Immature natural killer cell (primary cell): Measurements from ENCODE around the gene P2RX3. TPM values are rescaled to one million over a fixed set of nuclear protein-coding genes. Genes with fewer than 3 reads are reported as not detected.

ENCODE experiments used
- DNase-seq, 3 donors: peaks; one replicate each; pipeline ENCODE4 v3.0.0; 2022; ENCODE audit warnings: mixed read lengths in 1 of 3
- H3K27ac Mint-ChIP-seq, 6 donors: one replicate each; pipeline ENCODE4 v1.8.0; 2020; ENCODE audit warnings: mixed read lengths in 6 of 6, mild to moderate bottlenecking in 5 of 6, inconsistent platforms in 4 of 6, moderate library complexity in 3 of 6
- H3K27me3 Mint-ChIP-seq, 3 donors: one replicate each; pipeline ENCODE4 v1.8.0; 2020 to 2021; ENCODE audit warnings: low read depth in 3 of 3, mild to moderate bottlenecking in 3 of 3, mixed read lengths in 3 of 3, moderate library complexity in 3 of 3, inconsistent platforms in 1 of 3
- H3K36me3 Mint-ChIP-seq, 3 donors: one replicate each; pipeline ENCODE4 v1.8.0; 2020; ENCODE audit warnings: mixed read lengths in 3 of 3, inconsistent platforms in 2 of 3, mild to moderate bottlenecking in 2 of 3
- H3K4me1 Mint-ChIP-seq, 2 donors: one replicate each; pipeline ENCODE4 v1.8.0; 2020; ENCODE audit warnings: inconsistent platforms in 2 of 2, mild to moderate bottlenecking in 2 of 2, mixed read lengths in 2 of 2, moderate library complexity in 1 of 2
- H3K4me3 Mint-ChIP-seq, 5 donors: one replicate each; pipeline ENCODE4 v1.8.0; 2020; ENCODE audit warnings: mild to moderate bottlenecking in 5 of 5, mixed read lengths in 5 of 5, inconsistent platforms in 3 of 5, moderate library complexity in 3 of 5
- H3K9me3 Mint-ChIP-seq, 6 donors: one replicate each; pipeline ENCODE4 v1.8.0; 2020; ENCODE audit warnings: mild to moderate bottlenecking in 6 of 6, mixed read lengths in 6 of 6, inconsistent platforms in 4 of 6, moderate library complexity in 3 of 6
- polyA plus RNA-seq, 3 donors: library from polyadenylated mRNA; unstranded; fragments of 300-500 nt; fragmentation: Illumina TruSeq; gene quantifications; one replicate each; pipeline ENCODE4 v1.2.3, GENCODE V29; 2021

P2RX3 gene
- polyA plus RNA-seq, 3 donors from 2014 or later = not detected

DNA sequence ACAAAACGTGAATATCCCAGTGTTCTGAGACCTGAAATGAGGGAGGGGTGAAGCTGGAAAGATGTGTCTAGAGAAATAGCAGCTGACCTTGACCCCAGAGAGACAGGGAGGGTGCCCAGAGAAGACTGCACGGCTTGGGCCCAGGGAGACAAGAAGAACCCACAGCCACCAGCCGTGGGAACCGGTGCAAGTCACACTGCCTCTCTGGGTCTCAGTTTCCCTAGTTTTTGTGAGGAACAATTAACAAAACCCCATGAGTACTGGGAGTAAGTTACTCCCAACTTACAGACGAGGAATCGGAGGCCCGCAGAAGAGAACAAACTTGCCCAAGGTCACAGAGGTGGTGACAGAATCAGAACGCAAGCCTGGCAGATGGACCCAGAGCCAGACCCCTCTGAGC lies 32.6 kb upstream of the P2RX3 start:
- no peaks in the 10 kb centered on the region for H3K9me3 Mint-ChIP-seq
- DNase-seq = no peak
- no peak overlapping the region for H3K4me3 Mint-ChIP-seq
- H3K36me3 Mint-ChIP-seq = peaks cover 0 to 9% (median 4%) of the 10 kb centered on the region in 3 donors
- no peak overlapping the region for H3K27ac Mint-ChIP-seq
- no peaks in the 10 kb centered on the region for H3K4me1 Mint-ChIP-seq
- H3K27me3 Mint-ChIP-seq = peaks cover 0 to 2% (median 0%) of the 10 kb centered on the region in 3 donors

DNA sequence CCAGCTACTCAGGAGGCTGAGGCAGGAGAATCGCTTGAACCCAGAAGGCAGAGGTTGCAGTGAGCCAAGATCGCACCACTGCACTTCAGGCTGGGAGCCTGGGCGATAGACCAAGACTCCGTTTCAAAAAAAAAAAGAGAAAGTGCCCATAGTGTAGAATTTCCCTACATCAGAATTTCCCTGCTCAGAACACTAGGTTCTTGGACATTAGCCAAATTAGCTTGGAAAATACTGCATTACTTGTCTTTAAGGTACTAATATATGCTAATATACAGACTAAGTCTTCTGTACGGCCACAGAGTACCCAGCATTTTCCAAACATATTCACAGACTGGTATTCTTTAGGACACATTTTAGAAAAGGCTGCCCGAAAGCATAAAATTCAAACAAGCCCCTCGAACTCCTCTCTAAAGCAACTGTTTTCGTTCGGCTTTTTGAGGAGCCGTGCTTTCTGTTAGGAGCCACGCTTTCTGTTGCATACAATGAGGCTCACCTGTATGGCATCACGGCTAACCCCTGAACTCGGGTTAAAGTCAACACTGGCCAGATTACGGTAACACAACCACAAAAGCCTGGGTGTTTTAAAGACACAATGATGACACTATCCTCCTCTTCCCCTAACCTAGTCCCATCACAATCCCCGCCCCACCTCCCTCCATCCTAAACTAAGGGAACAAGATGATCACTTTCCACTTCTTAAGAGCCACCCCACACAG lies 31.8 kb upstream of the P2RX3 start:
- DNase-seq = no peak
- Mint-ChIP-seq H3K4me3 (no peak overlapping the region), H3K36me3 (peaks cover 0 to 3% (median 0%) of the 10 kb centered on the region in 3 donors), H3K9me3 (no peaks in the 10 kb centered on the region), H3K27me3 (peaks cover 0 to 2% (median 0%) of the 10 kb centered on the region in 3 donors), H3K27ac (no peak overlapping the region), H3K4me1 (peaks cover 0 to 3% of the 10 kb centered on the region in 2 donors)

DNA sequence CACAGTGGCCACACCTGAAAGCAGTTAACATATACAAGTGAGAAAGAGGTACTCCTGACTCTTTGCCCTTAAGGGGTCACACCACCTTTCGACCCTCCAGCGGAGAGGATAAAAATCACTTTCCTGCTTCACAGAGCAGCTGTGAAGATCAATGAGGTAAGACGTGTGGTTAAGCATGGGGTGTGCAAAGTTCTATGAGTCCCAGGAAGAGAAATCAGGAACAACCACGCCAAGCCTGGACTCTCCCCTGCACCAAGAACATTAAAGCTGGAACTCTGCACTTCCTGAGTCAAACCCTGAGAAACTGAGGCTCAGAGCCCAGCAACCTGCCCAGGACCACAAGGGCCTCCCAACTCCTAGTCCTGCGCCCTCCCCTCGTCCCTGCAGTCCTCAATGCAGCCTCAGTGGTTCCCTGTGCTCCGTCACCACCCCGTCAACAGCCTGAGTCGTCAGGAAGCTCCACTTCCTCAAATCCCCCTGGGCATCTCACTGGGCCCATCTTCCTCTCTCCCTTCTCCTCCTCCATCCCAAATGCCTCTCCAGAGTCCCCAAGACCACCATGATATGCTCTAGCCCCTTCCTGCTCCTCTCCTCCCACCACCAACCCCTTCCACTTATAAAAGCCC lies 31.1 kb upstream of the P2RX3 start:
- H3K36me3 Mint-ChIP-seq = peaks cover 0 to under 1% (median 0%) of the 10 kb centered on the region in 3 donors
- DNase-seq = no peak
- H3K4me3 Mint-ChIP-seq = no peak overlapping the region
- H3K27ac Mint-ChIP-seq = no peak overlapping the region
- H3K9me3 Mint-ChIP-seq = no peaks in the 10 kb centered on the region
- H3K27me3 Mint-ChIP-seq = peaks cover 0 to 3% (median 2%) of the 10 kb centered on the region in 3 donors
- H3K4me1 Mint-ChIP-seq = peaks cover 0 to 10% of the 10 kb centered on the region in 2 donors

GRCh38 chr11:57307666-57308270 lies 30.4 kb upstream of the P2RX3 start:
- H3K36me3 Mint-ChIP-seq = peaks cover 0 to 4% (median 0%) of the 10 kb centered on the region in 3 donors
- H3K9me3 Mint-ChIP-seq = no peaks in the 10 kb centered on the region
- H3K4me1 Mint-ChIP-seq = peaks cover 0 to 11% of the 10 kb centered on the region in 2 donors
- H3K27me3 Mint-ChIP-seq = peaks cover 0 to 5% (median 2%) of the 10 kb centered on the region in 3 donors
- H3K27ac Mint-ChIP-seq = no peak overlapping the region
- H3K4me3 Mint-ChIP-seq = no peak overlapping the region
- DNase-seq = no peak

GRCh38 chr11:57308426-57309060 lies 29.6 kb upstream of the P2RX3 start:
- Mint-ChIP-seq H3K27me3 (peaks cover 0 to 5% (median 2%) of the 10 kb centered on the region in 3 donors), H3K36me3 (peaks cover 0 to 4% (median 0%) of the 10 kb centered on the region in 3 donors), H3K9me3 (no peaks in the 10 kb centered on the region), H3K27ac (no peak overlapping the region), H3K4me3 (no peak overlapping the region), H3K4me1 (peaks cover 0 to 11% of the 10 kb centered on the region in 2 donors)
- no peak for DNase-seq

GRCh38 chr11:57309106-57310059 lies 28.8 kb upstream of the P2RX3 start:
- H3K36me3 Mint-ChIP-seq = peaks cover 0 to 4% (median 0%) of the 10 kb centered on the region in 3 donors
- H3K27me3 Mint-ChIP-seq = peaks cover 0 to 5% (median 2%) of the 10 kb centered on the region in 3 donors
- peaks cover 0 to 11% of the 10 kb centered on the region in 2 donors for H3K4me1 Mint-ChIP-seq
- DNase-seq = no peak
- H3K4me3 Mint-ChIP-seq = no peak overlapping the region
- H3K27ac Mint-ChIP-seq = peak overlapping the region in 1 of 6 donors; percentile 40
- H3K9me3 Mint-ChIP-seq = no peaks in the 10 kb centered on the region

GRCh38 chr11:57310091-57310490 lies 28.1 kb upstream of the P2RX3 start:
- Mint-ChIP-seq H3K27me3 (peaks cover 0 to 5% (median 2%) of the 10 kb centered on the region in 3 donors), H3K36me3 (peaks cover 0 to 4% (median 0%) of the 10 kb centered on the region in 3 donors), H3K4me3 (no peak overlapping the region), H3K27ac (no peak overlapping the region), H3K9me3 (no peaks in the 10 kb centered on the region), H3K4me1 (peaks cover 0 to 11% of the 10 kb centered on the region in 2 donors)
- DNase-seq = no peak

DNA sequence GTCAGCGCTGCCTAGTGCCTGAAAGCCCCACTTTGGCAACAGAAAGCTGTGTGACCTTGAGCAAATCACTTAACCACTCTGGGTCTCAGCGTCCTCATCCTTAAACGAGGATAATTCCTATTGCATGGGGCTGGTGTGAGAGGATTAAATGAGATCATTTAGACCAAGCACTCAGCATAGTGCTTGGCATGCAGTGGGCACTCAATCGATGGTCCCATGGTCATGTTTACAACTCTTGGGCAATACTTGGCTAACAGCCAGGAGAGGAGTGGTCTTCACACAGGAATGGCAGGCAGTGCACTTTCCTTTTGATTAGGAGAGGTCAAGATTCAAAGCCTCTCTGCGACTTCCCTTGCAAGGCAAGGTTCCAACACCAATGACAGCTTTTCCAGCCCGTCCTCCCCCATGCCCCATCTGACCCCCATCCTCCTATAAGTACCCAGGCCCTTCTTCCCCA lies 27.5 kb upstream of the P2RX3 start:
- DNase-seq = no peak
- no peak overlapping the region for H3K27ac Mint-ChIP-seq
- H3K36me3 Mint-ChIP-seq = peaks cover 0 to 4% (median 0%) of the 10 kb centered on the region in 3 donors
- H3K27me3 Mint-ChIP-seq = peaks cover 0 to 5% (median 2%) of the 10 kb centered on the region in 3 donors
- peak overlapping the region in 2 of 5 donors; percentile 25 to 58 for H3K4me3 Mint-ChIP-seq
- H3K4me1 Mint-ChIP-seq = peaks cover 0 to 11% of the 10 kb centered on the region in 2 donors
- H3K9me3 Mint-ChIP-seq = no peaks in the 10 kb centered on the region

DNA sequence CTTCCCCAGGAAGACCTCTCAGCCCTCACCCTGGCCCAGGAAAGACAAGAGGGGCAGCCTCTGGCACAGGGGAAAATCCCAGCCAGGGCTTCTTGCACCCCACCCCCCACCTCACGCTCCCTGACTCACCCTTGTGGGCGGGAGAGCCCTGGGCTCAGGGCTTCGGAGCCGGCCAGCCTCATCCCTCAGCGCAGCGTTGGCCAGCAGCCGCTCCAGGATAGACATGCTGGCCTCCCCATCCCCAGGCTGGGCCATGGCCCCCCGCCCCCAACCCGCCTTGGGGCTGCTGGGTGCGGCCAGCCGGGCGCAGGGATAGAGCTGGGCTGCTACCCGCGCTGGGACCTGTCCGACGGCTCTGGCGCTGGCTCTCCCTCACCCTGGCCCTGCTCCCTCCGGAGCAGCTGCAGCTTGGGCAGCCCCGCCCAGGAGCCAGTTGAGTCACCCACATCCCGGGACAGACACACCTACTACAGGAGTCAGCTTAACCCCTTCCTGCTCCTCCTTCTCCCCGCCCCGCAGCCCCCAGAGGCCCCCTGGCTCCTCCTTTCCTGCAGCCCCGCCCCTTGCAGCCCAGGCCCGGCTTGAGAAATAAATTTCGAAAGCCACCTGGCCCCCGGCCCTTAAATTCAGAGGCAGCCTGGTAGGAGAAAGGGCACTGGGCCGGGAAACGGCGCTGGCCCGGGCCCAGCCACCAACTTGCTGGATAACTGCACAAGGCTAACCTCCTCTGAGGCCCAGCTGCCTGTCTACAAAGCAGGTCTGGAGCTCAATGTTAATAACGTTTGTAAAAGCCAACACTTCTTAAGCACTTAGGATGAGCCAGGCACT lies 26.8 kb upstream of the P2RX3 start:
- Mint-ChIP-seq H3K9me3 (no peaks in the 10 kb centered on the region), H3K36me3 (peaks cover 0 to 4% (median 0%) of the 10 kb centered on the region in 3 donors), H3K4me3 (peak overlapping the region in 3 of 5 donors; percentile 30 to 58 (median 34)), H3K27me3 (peaks cover 0 to 5% (median 2%) of the 10 kb centered on the region in 3 donors), H3K4me1 (peaks cover 0 to 11% of the 10 kb centered on the region in 2 donors), H3K27ac (peak overlapping the region in 1 of 6 donors; percentile 10)
- DNase-seq = no peak

- Mint-ChIP-seq H3K27ac (no peak overlapping the region), H3K9me3 (no peaks in the 10 kb centered on the region), H3K4me3 (peak overlapping the region in 4 of 5 donors; percentile 30 to 59 (median 42)), H3K27me3 (peaks cover 0 to 5% (median 2%) of the 10 kb centered on the region in 3 donors), H3K4me1 (peaks cover 0 to 11% of the 10 kb centered on the region in 2 donors), H3K36me3 (peaks cover 0 to 4% (median 0%) of the 10 kb centered on the region in 3 donors)
- no peak for DNase-seq
Measured at GRCh38 chr11:57312511-57313021, 25.6 kb upstream of the P2RX3 start.

- no peak for DNase-seq
- no peak overlapping the region for H3K27ac Mint-ChIP-seq
- H3K4me3 Mint-ChIP-seq = no peak overlapping the region
- H3K27me3 Mint-ChIP-seq = peaks cover 0 to 5% (median 1%) of the 10 kb centered on the region in 3 donors
- H3K36me3 Mint-ChIP-seq = peaks cover 0 to 4% (median 0%) of the 10 kb centered on the region in 3 donors
- no peaks in the 10 kb centered on the region for H3K9me3 Mint-ChIP-seq
- peaks cover 0 to 11% of the 10 kb centered on the region in 2 donors for H3K4me1 Mint-ChIP-seq
Measured at GRCh38 chr11:57313071-57313787, 24.9 kb upstream of the P2RX3 start.
